GM20000 (cell line): ENCODE measurements around the gene ZNF574.

ENCODE experiments used
- DNase-seq: peaks from one replicate; pipeline ENCODE4 v3.0.0; 2012; ENCODE audit warnings: low spot score
- TF ChIP-seq, protein P1 (sequence below): IDR thresholded peaks from 2 replicates; pipeline ENCODE4 v1.5.1; 2012; ENCODE audit warnings: mild to moderate bottlenecking, control low read depth; ENCODE audit errors: extremely low read depth, missing control alignments

Gene ZNF574

DNA sequence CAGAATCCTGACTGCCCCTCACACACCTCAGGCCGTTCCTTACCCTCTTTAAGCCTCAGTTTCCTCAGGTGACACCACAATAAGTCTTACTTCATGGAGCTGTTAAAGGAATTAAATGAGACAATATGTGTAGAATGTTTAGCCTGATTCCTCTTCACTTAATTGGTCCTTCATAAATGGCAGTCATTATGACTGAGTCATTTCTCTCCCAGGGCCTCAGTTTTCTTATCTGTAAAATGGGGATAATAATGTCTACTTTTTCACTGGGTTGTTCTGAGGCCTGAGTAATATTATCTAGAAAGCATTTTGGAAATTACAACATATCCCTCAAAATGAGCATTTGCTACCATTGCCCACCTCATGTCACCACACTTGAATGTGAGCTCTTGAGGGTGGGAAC, 34.7 kb downstream of the ZNF574 start:
- TF ChIP-seq, protein P1, sequence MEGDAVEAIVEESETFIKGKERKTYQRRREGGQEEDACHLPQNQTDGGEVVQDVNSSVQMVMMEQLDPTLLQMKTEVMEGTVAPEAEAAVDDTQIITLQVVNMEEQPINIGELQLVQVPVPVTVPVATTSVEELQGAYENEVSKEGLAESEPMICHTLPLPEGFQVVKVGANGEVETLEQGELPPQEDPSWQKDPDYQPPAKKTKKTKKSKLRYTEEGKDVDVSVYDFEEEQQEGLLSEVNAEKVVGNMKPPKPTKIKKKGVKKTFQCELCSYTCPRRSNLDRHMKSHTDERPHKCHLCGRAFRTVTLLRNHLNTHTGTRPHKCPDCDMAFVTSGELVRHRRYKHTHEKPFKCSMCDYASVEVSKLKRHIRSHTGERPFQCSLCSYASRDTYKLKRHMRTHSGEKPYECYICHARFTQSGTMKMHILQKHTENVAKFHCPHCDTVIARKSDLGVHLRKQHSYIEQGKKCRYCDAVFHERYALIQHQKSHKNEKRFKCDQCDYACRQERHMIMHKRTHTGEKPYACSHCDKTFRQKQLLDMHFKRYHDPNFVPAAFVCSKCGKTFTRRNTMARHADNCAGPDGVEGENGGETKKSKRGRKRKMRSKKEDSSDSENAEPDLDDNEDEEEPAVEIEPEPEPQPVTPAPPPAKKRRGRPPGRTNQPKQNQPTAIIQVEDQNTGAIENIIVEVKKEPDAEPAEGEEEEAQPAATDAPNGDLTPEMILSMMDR, result no peak
- DNase-seq, result no peak

DNA sequence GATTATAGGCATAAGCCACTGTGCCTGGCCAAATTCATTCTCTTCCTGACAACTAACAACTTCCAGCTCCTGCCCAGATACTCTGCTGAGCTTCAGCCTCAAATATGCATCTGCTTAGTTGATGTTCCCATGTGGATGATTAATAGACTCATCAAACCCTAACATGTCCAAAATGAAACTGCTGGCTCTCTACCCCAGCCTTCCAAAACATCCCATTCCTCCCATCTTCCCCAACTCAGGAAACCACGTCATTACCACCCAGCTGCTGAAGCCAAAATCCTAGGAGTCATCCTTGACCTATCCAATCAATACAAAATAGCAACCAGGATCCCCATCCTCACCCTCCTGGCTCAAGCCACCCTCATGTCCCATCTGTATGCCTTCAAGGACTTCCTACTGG, 35.4 kb downstream of the ZNF574 start:
- TF ChIP-seq, protein P1, result no peak
- no peak for DNase-seq

DNA sequence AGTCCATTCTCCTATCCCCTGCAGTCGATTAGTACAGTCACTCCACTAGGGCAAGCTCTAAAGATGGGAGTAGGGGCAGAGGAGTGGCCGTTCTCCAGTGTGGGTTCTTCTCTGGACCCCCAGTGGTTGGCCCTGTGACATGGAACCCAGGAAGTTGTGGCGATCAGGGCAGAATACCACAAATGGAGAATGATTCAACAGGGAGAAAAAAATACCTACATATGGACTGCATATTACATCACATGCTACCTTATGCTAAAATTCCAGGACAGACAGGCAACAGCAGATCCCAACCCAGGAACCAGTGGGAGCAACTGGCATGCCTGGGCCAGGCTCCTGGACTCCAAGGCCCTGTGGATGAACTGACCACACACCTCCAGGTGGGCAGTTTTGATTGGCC, 35.8 kb downstream of the ZNF574 start:
- no peak for DNase-seq
- TF ChIP-seq, protein P1, result no peak

DNA sequence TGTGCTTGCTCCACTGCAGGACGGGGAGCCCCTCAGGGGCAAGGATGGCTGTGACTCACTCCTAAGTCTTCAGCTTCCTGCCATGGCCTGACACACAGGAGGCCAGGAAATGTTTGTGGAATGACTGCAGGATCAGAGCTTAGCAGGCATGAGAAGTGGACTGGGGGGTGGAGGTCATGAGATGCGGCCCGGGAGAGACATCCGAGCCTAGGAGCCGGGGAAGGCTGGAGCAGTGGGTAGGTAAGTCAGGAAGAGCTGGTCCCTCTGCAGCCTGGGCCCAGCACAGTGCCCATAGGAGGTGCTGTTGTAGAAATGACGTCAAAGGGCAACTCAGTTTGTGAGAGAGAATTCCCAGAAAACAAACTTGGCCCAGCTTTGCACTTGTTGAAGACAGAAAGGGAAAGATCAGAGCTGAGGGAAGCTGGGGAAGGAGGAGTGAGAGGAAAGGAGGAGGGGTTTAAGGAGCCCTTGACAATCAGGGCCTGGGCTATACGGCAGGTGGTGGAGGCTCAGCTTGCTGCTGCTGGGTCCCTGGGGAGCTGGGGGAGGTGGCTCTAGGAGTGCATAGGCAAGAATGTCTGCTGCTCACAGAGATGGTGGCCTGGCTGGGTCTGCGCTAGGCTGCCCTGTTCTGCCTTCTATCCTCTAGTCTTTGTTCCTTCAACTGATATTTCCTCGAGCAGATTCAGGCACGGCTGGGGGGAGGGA, 37.8 kb downstream of the ZNF574 start:
- TF ChIP-seq, protein P1, result no peak
- DNase-seq, result peak; percentile 74

DNA sequence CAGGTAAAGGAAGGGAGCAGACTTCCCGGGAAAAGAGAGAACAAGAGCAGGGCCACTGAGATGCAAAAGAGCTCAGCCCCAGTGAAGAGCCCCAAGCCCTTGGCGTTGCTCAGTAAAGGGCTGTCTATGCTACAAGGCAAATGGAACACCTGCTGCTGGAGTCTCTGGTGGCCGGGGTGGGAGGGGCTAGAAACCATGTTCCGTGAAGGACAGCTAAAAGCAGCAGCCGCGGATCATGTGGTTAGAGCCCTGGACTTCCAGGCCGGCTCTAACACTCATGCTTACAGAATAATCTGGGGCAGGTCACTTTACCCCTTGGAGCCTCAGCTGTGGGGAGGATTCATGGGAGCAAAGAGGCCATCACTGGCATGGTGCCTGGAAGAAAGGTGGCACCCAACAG, 38.4 kb downstream of the ZNF574 start:
- TF ChIP-seq, protein P1, result no peak
- DNase-seq, result peak; percentile 85

DNA sequence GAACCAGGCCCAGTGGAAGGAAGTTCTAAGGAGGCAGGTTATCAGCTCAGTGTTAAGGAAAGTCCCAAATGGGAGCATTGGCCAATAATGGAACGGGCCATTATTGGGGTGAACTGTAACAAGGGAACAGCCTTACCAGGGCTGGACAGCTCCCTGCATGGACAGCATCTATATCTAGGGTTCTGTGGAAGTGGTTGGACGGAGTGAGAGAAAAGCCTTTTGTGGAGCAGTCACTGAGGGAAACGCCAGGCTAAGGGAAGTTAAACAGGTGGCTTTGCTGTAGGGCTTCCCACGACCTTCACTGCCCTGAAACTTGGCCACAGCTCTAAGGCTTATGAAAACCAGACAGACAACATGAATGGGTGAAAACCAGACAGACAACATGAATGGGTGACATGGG, 39.3 kb downstream of the ZNF574 start:
- TF ChIP-seq, protein P1, result no peak
- DNase-seq, result no peak

DNA sequence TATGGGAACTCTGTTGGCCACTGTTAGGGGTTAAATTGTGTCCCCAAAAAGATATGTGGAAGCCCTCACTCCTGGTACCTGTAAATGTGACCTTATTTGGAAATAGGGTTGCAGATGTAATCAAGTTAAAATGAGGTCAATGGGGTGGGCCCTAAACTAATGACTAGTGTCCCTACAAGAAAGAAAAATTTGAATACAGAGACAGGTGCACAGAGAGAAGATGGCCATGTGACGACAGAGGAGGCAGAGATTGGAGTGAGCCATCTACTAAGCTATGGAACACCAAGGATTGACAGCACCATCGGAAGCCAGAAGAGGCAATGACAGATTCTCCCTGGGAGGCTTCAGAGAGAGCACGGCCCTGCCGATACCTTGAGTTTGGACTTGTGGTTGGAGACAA, 39.7 kb downstream of the ZNF574 start:
- DNase-seq, result no peak
- TF ChIP-seq, protein P1, result no peak
